AG08396 (cell line): Measurements from ENCODE around the gene POC1A.
"Not testable (repeated sequence)": the region's sequence is repeated elsewhere in the genome, so short reads cannot be mapped to it uniquely, and the experiment has no call there.

Experiments
- DNase-seq: peaks from one replicate; pipeline ENCODE4 v3.0.0; 2012; ENCODE audit warnings: low spot score, mixed read lengths

The POC1A gene

DNA sequence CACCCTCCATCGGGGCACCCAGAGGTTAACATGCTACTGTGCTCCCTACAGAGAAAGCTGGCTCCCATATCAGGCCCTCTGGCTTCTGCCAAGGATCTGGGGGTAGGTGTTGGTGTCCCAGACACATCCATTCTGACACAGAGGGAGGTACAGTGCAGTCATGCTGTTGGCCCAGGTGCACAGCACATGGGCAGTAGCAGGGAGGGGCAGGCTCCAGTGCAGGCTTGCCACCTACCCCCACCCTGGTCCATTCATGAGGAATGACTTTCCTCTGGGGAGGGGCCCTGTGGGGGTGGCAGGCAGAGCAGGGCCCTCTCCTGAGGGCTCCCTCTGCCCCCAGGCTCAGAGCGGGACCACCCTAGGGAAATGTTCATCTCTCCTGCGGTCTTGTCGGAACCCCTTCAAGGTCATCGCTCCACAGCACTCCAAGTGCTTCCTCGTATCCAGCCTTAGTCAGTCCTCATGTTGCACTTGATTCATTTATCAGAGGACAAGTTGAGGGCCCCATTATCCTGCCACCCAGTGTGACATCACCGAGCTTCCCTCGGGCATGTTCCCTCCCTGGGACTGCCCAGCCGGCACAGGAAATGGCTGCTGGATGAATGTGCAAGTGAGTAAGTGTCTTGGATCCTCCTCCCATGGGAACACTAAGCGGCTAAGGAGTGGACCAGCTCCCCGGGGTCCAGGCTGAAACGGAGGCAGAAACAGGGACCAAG is 107.9 kb downstream of the POC1A start:
- DNase-seq, result peak; percentile 95

DNA sequence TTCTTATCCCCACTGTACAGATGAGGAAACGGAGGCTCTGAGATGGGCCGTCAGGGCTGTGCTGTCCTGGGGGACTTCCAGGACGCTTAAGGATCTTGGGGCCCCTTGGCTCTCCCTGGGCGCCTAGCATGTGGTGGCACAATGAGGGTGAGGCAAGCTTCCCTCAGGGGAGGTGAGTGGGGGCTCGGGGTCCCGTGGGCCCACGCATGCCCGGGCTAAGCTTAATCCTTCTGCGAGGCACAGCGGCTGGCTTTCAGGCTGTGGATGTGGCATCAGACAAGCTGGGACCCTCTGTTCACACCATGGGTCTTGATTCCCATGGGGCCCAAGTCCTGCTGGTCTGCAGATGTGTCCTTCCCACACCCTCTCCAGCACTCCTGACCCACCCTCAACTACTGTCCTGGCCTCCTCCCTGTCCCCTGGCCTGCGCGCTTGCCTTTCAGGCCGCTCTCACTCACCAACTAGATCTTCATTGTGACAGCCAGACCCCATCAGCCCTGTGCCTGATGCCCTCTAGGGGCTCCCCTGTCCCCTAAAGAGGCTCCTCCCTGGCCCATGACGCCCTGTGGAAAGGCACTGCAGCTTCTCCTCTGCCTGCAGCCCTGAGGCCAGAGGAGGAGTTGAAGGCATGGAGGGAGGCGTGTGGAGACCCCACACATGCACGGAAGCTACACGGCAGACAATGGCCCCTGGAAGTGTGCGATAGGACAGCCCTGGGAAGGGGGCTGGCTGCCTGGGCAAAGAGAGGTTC is 109.2 kb downstream of the POC1A start:
- DNase-seq, result no peak

DNA sequence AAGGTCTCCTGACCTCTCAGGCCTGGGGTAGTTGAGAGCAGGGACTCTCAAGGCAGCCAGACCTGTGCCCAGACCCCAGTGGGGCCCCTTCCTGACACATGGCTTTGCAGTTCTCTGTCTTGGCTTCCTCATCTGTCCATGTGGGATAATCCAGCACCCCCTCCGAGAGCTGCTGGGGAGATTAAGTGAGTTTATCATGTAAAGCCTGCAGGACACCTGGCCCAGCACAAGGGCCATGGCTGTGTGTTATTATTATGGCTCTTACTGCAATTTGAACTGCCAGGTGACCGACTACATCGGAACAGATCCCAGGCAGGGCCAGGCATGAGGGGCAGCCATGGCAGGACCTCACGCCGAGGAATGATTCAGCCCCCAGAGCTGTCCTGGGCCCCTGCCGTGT is 110.5 kb downstream of the POC1A start:
- DNase-seq, result no peak

DNA sequence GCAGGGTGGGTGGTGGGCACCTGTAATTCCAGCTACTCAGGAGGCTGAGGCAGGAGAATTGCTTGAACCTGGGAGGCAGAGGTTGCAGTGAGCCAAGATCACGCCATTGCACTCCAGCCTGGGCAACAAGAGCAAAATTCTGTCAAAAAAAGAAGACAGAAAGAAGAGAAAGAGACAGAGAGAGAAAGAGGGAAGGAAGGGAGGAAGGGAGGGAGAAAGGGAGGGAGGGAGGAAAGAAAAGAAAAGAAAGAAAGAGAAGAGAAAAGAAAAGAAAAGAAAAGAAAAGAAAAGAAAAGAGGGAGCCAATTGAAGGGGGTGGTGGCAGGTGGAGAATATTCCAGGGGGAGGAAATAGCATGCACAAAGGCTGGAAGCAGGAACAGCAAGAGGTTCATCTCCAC is 111.2 kb downstream of the POC1A start:
- DNase-seq, result not testable (repeated sequence)

DNA sequence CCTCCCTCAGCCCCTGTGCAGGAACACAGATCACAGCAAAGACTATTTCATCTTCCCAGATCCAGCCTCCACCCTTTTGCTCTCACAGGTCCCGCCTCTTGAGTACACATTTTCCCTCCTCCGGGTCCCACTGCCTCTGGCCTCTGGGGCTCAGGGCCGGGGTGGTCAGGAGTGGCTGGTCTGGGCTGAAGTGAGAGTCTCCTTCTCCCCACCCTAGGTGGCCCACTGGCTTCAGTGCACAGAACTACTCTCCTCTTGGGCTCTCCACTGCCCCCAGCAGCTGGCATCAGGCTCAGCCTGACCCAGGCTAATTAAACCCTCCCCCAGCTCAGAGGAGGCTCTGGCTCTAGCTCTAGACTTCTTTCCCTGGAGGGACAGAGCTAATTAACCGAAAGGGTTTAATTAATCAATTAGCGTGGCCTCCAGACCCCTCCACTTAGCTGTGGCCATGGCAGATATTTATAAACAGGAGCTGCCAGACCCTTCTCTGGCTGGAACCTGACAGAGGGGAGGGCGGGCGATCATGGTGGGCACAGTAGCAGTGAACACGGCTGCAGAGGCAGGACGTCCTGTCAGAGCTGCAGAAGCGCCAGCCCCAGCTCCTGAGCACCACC is 113.0 kb downstream of the POC1A start:
- DNase-seq, result no peak

DNA sequence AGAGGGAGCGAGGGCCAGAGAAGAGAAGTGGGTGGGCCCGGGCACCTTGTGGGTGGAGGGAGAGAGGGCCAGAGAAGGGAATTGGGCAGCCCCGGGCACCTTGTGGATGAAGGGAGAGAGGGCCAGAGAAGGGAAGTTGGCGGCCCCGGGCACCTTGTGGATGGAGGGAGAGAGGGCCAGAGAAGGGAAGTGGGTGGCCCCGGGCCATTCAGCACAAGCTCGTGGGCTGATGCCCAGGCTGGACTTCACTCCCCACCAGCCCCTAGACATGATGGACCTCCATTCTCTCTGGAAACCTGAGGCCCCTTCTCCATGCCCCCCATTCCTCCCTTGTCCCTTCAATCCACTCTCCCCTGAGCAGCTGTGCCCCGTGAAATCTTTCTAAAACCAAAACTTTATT is 113.6 kb downstream of the POC1A start:
- DNase-seq, result no peak

DNA sequence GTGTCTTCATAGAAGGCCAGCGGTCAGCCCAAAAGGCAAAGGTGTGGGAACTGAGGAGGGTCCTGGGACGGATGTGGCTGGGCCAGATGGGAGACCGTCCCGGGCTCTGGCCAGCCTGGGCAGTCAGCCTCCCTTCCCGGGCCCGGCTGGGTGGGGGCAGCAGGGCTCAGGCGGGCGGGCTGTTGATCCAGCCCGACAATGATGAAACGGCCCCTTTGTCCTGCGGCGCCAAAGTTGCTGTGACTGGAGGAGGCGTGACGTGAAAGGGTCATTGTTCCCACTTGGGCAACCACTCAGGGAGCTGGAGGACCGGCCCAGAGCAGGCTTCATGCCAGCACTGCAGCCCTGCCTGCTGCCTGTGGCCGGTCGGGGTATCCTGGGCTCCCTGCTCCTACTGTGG is 114.4 kb downstream of the POC1A start:
- peak; percentile 55 for DNase-seq

DNA sequence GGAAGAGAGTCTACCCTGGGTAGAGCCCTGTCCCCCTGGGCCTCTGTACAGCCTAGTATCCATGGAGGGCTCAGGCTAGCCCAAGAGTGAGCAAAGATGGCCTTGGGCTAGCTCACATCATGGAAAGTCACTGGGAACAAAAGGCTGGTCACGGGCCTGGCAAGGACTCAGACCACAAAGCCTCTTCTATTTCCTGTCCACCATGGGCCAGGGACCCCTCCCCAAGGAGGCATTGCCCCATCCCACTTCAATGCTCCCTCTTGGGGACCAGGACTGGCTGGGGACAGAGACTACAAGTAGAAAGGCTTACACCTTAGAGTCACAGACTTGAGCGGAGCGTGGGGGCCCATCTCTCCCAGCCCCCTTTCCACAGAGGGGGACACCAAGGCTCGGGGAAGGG is 114.8 kb downstream of the POC1A start:
- no peak for DNase-seq

DNA sequence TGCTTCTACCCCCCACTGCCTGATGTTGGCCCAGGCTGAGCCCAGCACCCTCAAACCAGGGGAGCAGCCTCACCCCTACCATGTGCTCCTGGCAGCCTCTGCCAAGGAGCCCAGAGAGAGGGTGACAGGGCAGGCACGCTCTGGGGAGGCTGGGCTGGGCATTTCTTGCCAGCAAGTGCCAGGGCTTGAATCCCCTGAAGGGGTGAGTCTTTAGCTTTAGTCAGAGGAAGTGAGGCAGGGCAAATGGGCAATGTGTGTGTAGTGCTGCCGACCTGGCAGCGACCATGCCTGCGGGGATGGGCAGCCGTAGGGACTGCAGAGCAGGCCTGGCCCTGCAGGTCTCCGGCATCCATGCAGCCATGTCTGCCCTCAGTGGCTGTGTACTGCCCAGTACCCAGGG is 116.0 kb downstream of the POC1A start:
- no peak for DNase-seq

DNA sequence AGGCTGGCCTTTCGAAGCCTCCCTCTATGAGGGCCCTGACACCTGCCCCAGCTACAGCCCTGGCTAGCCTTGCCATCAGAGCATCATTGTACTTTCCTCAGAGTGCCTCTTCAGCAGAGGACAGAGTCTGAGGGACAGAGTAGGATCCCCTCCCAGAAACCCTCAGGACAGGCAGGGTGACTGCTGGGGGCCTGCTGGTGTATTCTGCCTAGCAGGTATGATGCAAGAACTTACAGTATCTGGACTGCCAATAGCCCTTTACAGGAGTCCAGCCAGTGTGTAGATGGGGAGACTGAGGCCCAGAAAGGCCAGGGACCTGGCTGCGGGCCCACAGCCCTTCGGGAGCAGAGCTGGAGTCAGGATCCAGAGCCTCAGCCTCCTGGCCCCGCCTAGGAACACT is 116.9 kb downstream of the POC1A start:
- DNase-seq, result no peak

DNA sequence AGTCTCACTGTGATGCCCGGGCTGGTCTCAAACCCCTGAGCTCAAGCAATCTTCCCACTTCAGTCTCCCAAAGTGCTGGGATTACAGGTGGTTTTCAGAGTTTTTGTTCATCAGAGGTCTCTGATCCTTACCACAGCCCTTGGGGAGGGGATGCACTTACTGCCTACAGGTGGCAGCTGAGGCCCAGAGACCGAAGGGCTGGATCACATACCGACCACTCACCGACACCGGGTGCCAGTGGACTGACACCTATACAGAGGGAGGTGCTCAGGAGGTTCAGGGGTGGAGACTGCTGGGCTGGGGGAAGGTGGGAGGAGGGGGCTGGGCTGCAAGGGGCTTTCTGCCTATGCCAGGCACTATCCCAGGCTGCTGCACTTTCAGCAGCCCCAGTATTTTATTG is 117.4 kb downstream of the POC1A start:
- DNase-seq, result no peak

DNA sequence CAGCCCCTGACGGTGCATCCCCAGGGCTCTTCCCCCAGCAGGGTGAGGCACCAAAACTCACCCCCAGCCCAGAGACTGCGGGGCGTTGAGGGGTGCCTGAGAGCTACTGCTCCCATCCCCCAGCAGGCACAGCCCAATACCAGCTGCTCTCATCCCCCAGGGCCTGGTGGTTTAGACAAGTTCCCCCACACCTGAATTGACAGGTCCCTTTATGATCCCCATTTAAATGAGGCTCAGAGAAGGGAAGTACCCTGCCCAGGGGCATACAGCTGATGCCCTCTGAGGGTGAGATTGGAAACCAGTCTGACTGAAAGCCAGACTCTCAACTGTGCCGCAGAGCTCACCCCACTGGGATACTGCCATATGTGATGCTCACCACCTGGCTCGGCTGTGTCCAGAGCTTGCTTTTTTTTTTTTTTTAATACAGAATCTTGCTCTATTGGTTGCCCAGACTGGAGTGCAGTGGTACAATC is 118.0 kb downstream of the POC1A start:
- no peak for DNase-seq

DNA sequence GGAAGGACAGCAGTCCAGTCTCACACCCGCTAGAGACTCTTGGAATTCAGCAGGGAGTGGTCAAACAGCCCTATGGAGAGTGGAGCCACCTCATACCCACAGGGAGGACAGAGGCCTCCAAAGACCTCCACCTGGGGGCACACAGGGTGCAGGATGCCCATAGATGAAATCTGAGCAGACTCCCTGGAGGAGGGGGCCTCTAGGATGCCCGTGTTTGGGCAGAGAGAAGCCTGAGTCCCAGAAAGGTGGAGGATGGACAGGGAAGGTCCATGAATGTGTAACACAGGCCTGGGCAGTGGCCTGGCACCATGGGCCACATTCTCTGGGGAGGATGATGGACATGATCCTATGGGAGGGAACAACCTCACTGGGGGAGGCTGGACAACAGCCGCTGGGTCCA is 119.6 kb downstream of the POC1A start:
- no peak for DNase-seq

DNA sequence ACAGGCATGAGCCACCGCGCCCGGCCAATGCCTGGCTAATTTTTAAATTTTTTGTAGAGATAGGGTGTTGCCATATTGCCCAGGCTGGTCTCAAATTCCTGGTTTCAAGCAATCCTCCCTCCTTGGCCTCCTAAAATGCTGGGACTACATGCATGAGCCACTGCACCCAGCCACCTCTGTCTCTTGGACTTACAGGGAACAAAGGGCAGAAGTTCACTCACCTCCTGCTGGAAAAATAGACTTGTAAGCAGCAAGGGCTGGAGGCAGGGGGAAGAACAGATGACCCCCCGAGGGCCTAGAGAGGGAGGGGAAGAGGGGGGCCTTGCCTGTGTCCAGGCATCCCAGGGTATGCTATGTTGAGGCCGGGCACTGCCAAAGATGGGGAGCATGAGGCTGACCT is 120.0 kb downstream of the POC1A start:
- no peak for DNase-seq

DNA sequence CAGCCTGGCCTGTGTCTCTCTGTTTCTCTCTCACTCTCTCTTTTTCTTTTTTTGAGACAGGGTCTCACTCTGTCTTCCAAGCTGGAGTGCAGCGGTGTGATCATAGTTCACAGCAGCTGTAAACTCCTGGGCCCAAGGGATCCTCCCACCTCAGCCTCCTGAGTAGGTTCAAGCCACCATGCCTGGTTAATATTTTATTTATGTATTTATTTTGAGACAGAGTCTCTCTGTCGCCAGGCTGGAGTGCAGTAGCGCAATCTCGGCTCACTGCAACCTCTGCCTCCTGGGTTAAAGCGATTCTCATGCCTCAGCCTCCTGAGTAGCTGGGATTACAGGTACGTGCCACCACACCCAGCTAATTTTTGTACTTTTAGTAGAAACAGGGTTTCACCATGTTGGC is 120.5 kb downstream of the POC1A start:
- DNase-seq, result not testable (repeated sequence)

DNA sequence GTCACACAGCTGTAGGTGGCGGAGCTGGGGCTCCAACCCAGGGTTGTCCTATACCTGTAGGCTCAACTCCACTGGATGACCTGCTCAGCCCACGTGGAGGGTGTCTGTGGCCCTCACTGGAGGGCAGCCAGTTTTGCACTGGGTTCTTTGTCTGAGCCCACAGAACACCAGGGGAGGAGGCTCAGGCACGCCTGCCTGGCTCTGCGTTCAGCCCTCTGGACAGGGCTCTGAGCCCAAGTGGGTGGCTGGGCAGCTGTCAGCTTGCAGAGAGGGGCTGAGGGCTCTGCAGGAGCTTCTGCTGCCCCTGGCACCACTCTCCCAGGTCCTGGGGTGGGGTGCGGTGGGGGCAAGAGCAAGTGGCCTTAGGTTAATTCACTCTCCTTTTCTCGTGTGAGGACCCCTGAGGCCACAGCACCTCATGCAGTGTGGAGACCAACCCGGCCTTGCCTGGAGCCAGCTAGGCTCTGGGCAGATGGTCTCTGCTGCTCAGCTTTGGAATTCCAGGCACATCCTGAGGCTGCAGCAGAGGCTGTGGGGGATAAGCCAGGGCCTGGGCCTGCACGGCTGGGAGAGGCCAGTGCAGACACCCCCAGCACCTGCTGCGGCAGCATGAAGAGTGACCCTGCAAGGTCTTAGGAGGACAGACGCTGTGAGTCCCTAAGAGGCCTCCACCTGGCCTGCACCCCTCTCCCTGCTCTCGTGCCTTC is 121.4 kb downstream of the POC1A start:
- DNase-seq, result no peak

DNA sequence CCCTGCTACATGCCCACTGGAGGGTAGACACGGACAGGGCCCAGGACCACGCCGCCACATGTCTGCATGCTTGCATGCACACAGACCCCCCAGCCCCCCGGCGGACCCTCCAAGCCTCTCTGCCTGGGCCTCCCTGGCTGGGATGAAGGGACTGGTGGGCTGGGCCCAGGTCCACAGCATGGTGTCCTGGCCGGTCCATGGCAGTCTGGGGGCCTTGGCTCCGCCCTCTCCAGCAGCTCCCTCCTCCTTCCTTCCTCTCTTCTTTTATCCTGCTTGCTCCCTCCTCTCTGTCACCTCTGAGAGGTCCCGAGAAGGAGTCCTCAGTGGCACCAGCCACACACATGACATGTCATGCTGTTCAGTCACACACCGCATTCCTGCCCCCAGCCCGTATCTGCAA is 122.3 kb downstream of the POC1A start:
- no peak for DNase-seq

DNA sequence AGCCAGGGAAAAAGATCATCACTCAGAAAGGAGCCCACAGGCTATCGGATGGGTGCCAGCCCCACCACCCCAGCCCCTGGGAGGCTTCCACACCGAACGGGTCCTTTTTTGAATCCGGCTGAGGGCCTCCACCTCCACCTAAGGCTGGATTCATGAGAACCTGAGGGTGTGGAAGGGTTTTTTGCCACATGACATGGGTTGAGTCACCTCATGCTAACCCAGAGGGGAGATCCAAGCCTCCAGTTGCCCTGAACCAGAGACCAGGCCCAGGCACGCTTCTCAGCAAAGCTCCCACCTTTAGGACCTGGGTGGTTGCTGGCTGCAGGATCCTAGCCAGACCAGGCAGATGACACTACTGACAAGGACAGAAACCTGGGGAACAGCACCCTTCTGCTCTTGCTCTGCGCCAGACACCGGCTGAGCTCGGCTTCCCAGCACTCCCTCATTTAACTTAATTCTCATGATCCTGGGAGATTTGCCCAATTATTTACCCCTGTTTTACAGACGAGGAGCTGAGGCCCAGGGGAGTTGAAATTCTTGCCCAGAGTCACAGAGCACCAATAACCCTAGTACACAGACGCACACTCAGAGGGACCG is 123.4 kb downstream of the POC1A start:
- no peak for DNase-seq

DNA sequence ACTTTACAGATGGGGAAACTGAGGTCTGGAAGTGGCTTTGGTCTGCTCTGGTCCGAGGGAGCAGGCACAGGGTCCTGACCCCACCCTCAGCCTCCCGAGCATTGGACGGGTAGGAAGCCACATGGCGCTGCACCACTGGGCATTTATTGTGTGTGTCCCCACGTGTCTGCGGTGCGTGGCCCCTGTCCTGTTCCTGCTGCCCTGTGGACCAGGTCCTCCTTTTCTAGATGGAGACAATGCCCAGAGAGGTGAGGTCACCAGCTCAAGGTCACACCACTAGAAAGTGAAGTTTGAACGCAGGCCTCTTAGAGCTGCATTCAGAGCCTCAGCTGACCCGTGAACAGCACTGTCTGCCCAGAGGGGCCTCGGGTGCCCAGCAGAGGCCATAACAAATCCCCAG is 124.7 kb downstream of the POC1A start:
- DNase-seq, result no peak

DNA sequence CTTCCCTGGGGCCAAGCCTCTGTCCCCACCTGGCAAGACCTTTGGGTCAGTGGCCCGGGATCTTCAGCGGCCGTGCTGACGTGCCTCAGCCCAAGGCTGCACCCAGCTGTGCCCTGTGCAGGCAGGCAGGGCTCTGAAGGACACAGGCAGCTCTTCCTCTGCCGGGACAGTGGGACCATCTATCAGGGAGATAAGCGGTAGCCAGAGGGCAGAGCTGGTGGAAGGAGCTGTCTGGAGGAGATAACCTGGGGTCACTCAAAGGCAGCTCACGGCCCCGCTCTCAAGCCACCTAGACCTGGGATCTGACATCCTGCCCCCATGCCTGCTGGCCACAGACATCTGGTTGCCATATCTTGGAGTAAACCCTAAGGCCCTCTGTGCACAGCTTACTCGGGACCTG is 125.2 kb downstream of the POC1A start:
- DNase-seq, result no peak

DNA sequence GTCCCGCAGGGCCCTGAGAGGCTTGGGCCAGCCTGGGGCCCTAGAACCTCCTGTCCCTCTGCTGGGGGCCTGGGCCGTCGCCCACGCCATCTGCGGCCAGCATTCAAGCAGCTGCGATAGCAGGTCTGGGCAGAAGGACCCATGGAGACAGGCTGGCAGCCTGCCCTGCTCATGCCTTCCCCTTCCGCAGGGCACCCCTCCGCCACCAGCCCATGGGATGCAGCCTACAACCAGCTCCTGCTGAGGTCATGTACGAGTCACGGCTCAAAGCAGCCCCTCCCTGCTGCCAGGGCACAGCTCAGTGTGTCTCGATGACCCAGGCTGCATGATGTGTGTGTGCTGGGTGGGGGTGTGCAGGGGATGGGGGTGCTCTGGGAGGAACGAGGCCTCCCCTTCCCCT is 125.7 kb downstream of the POC1A start:
- peak; percentile 56 for DNase-seq

DNA sequence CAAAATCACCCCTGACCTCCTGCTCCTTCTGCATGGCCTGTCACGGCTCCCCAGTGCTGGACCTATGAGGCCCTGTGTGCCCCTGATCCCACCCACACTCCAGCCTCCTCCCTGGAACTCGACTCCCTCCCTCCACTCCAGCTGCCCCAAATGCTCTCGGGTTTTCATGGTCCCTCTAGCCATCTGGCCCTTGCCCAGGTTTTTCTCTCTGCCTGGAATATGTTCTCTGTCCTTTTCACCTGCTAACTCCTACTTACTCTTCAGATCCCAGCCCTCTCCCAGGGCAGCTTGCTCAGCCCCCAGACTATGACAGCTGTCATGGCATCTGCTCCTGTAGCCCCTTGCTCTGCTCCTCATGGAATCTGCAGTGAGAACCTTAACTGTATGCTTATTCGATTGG is 128.2 kb downstream of the POC1A start:
- DNase-seq, result no peak
